GM20431 (cell line): ENCODE data around the gene MVP.
"Not testable (repeated sequence)": the region's sequence is repeated elsewhere in the genome, so short reads cannot be mapped to it uniquely, and the experiment has no call there.

Experiments used
- in situ Hi-C: fragments of 300-500 bp; cut with MseI, MboI; formaldehyde crosslinking; loops from one replicate; pipeline ENCODE4 v1.15.0; 2020; ENCODE audit warnings: low sequenced_read_pairs; ENCODE audit not compliant: unreplicated experiment

Gene MVP

GRCh38 chr16:29820271-29820701 lies at the start of gene MVP:
TSS of gene MVP (plus strand) at chr16:29820462. CDS start at chr16:29830550, 10,088 bp downstream.
- in situ Hi-C loops, result no loop called here

GRCh38 chr16:29772330-29772729 lies 47.9 kb upstream of the MVP start:
- in situ Hi-C loops, result not testable (repeated sequence)

- in situ Hi-C loops, result no loop called here
Observed at GRCh38 chr16:29774730-29775129, 45.5 kb upstream of the MVP start.

- in situ Hi-C loops, result no loop called here
Observed at GRCh38 chr16:29775742-29776408, 44.4 kb upstream of the MVP start.

- in situ Hi-C loops, result no loop called here
Observed at GRCh38 chr16:29777576-29778350, 42.5 kb upstream of the MVP start, which contains the start of gene ZG16. TSS of gene ZG16 (plus strand) at chr16:29778256. CDS start at chr16:29779267, 1,011 bp downstream.

- in situ Hi-C loops, result no loop called here
Observed at GRCh38 chr16:29779474-29779873, 40.8 kb upstream of the MVP start.

- in situ Hi-C loops, result not testable (repeated sequence)
Observed at GRCh38 chr16:29783094-29783953, 36.9 kb upstream of the MVP start.

- in situ Hi-C loops, result no loop called here
Observed at GRCh38 chr16:29784157-29784556, 36.1 kb upstream of the MVP start.

GRCh38 chr16:29784901-29785500 lies 35.3 kb upstream of the MVP start:
- in situ Hi-C loops, result no loop called here

GRCh38 chr16:29787155-29787554 lies 33.1 kb upstream of the MVP start:
- in situ Hi-C loops, result not testable (repeated sequence)

- in situ Hi-C loops, result no loop called here
Observed at GRCh38 chr16:29789775-29790182, 30.5 kb upstream of the MVP start.

GRCh38 chr16:29790183-29790948 lies 29.9 kb upstream of the MVP start, which contains the start of gene KIF22:
TSS of gene KIF22 (plus strand) at chr16:29790751. CDS start at chr16:29790760, 9 bp downstream.
- in situ Hi-C loops, result no loop called here

GRCh38 chr16:29790949-29791844 lies 29.1 kb upstream of the MVP start:
- in situ Hi-C loops, result no loop called here

- in situ Hi-C loops, result no loop called here
Observed at GRCh38 chr16:29791845-29792807, 28.1 kb upstream of the MVP start.

- in situ Hi-C loops, result not testable (repeated sequence)
Observed at GRCh38 chr16:29793153-29793552, 27.1 kb upstream of the MVP start.

- in situ Hi-C loops, result no loop called here
Observed at GRCh38 chr16:29794231-29794710, 26.0 kb upstream of the MVP start.

- in situ Hi-C loops, result no loop called here
Observed at GRCh38 chr16:29802416-29802935, 17.8 kb upstream of the MVP start.
